HepG2 (cell line): ENCODE results near the gene SLC9A9. TPM values are rescaled to one million over a fixed set of nuclear protein-coding genes. Genes with fewer than 3 reads are reported as not detected.

Experiments
- EED ChIP-seq: sonication (generic); formaldehyde crosslinking; IDR thresholded peaks from 2 replicates; pipeline ENCODE4 v1.5.0; 2020; ENCODE audit warnings: mild to moderate bottlenecking, missing genetic modification reagents
- JUNB ChIP-seq: sonication (generic); formaldehyde crosslinking; IDR thresholded peaks from 2 replicates; pipeline ENCODE4 v1.8.0; 2022; ENCODE audit warnings: missing genetic modification reagents, mild to moderate bottlenecking, borderline replicate concordance
- MLXIP ChIP-seq: sonication (generic); formaldehyde crosslinking; IDR thresholded peaks from 2 replicates; pipeline ENCODE4 v1.9.0; 2021; ENCODE audit warnings: missing genetic modification reagents, borderline replicate concordance
- SALL1 ChIP-seq: sonication (generic); formaldehyde crosslinking; IDR thresholded peaks from 2 replicates; pipeline ENCODE4 v1.8.0; 2022; ENCODE audit warnings: mild to moderate bottlenecking, missing genetic modification reagents
- THYN1 ChIP-seq: sonication (generic); formaldehyde crosslinking; IDR thresholded peaks from 2 replicates; pipeline ENCODE4 v1.8.1; 2023; ENCODE audit warnings: low read depth, mild to moderate bottlenecking, moderate library complexity, missing genetic modification reagents, borderline replicate concordance
- ZNF629 ChIP-seq: sonication (generic); formaldehyde crosslinking; conservative IDR thresholded peaks from 2 replicates; pipeline ENCODE4 v1.5.0; 2020; ENCODE audit warnings: missing genetic modification reagents
- polyA plus RNA-seq, 8 experiments: library from polyadenylated mRNA; depleted of rRNA in 3 of 8; stranded (reverse) in 7 of 8; unstranded in 1 of 8; fragments of >200 nt; fragmentation: Illumina TruSeq in 4 of 8; extraction: Trizol in 4 of 8; gene quantifications; 2 replicates each; pipeline versions ENCODE4 v1.2.1 to v1.2.3, GENCODE V29; 2011 to 2016; ENCODE audit warnings: low read depth in 4 of 8, missing spikeins in 1 of 8, mixed read lengths in 1 of 8; ENCODE audit not compliant: insufficient read depth in 1 of 8
- total RNA-seq, 5 experiments: library from RNA; depleted of rRNA; stranded (reverse); fragments of >200 nt; fragmentation: Illumina TruSeq; extraction: Trizol; gene quantifications; 2 replicates each; pipeline ENCODE4 v1.2.3, GENCODE V29; 2016; ENCODE audit warnings: low read depth in 1 of 5
- TF ChIP-seq, protein P1 (sequence below): sonication (generic); formaldehyde crosslinking; IDR thresholded peaks from 2 replicates; pipeline ENCODE4 v1.4.0; 2020; ENCODE audit warnings: missing genetic modification reagents

SLC9A9 gene
- total and polyA plus RNA-seq, 2 of the 13 experiments (the other 11 are each of a cell fraction or from before 2014, with no cell fraction given), result not detected

GRCh38 chr3:143824735-143825385 is 23.4 kb downstream of the SLC9A9 start (continued):
- TF ChIP-seq, protein P1, sequence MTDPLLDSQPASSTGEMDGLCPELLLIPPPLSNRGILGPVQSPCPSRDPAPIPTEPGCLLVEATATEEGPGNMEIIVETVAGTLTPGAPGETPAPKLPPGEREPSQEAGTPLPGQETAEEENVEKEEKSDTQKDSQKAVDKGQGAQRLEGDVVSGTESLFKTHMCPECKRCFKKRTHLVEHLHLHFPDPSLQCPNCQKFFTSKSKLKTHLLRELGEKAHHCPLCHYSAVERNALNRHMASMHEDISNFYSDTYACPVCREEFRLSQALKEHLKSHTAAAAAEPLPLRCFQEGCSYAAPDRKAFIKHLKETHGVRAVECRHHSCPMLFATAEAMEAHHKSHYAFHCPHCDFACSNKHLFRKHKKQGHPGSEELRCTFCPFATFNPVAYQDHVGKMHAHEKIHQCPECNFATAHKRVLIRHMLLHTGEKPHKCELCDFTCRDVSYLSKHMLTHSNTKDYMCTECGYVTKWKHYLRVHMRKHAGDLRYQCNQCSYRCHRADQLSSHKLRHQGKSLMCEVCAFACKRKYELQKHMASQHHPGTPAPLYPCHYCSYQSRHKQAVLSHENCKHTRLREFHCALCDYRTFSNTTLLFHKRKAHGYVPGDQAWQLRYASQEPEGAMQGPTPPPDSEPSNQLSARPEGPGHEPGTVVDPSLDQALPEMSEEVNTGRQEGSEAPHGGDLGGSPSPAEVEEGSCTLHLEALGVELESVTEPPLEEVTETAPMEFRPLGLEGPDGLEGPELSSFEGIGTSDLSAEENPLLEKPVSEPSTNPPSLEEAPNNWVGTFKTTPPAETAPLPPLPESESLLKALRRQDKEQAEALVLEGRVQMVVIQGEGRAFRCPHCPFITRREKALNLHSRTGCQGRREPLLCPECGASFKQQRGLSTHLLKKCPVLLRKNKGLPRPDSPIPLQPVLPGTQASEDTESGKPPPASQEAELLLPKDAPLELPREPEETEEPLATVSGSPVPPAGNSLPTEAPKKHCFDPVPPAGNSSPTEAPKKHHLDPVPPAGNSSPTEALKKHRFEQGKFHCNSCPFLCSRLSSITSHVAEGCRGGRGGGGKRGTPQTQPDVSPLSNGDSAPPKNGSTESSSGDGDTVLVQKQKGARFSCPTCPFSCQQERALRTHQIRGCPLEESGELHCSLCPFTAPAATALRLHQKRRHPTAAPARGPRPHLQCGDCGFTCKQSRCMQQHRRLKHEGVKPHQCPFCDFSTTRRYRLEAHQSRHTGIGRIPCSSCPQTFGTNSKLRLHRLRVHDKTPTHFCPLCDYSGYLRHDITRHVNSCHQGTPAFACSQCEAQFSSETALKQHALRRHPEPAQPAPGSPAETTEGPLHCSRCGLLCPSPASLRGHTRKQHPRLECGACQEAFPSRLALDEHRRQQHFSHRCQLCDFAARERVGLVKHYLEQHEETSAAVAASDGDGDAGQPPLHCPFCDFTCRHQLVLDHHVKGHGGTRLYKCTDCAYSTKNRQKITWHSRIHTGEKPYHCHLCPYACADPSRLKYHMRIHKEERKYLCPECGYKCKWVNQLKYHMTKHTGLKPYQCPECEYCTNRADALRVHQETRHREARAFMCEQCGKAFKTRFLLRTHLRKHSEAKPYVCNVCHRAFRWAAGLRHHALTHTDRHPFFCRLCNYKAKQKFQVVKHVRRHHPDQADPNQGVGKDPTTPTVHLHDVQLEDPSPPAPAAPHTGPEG (CRISPR knock-in tag), result no peak
- no peak for TF ChIP-seq MLXIP (CRISPR knock-in tag)
- TF ChIP-seq THYN1 (CRISPR knock-in tag), result no peak
- TF ChIP-seq JUNB, result no peak
- TF ChIP-seq EED, result no peak
- no peak for TF ChIP-seq ZNF629 (CRISPR knock-in tag)
- TF ChIP-seq SALL1 (CRISPR knock-in tag), result no peak
